K562 (cell line): ENCODE measurements around the gene NEK4. TPM values are rescaled to one million over a fixed set of nuclear protein-coding genes. Genes with fewer than 3 reads are reported as not detected.
A peak's percentile ranks its signal among the peaks of the same experiment; 100 is the strongest.

ENCODE experiments used
- ATAC-seq: fragments of 200-7000 bp; cut with Tn5 transposase; 3 replicates; pipeline ENCODE4 v1.9.1; 2020; ENCODE audit warnings: moderate library complexity
- BruUV-seq: library from RNA; stranded (reverse); fragments of 400-500 nt; replicated peaks from 2 replicates; lab custom pipeline; 2021; lab: Mats Ljungman, UMichigan
- CTCF ChIA-PET: fragments of 300-600 bp; formaldehyde crosslinking; extraction: SDS; loops from one replicate; lab custom pipeline; 2021; ENCODE audit warnings: low intra/inter-chr PET ratio; lab: Yijun Ruan, JAX
- POLR2A ChIA-PET: fragments of 300-600, 350-650 bp; sonication (Branson Sonifier 250); formaldehyde crosslinking; extraction: SDS; loops from one replicate; lab custom pipeline; 2021; ENCODE audit warnings: antibody characterized with exemption, inconsistent platforms; lab: Yijun Ruan, JAX
- DNase-seq, 4 experiments: peaks; one replicate each; pipeline versions ENCODE4 v3.0.0 to v3.0.0-alpha.2; 2011 to 2018; ENCODE audit warnings: low spot score in 3 of 4, mixed read lengths in 3 of 4; ENCODE audit errors: extremely low read depth in 1 of 4
- FAIRE-seq: peaks from 2 replicates; lab custom pipeline; 2011; peaks lifted over from hg19 to GRCh38; lab: Jason Lieb, UNC
- H2AFZ ChIP-seq: 2 replicates; pipeline ENCODE4 v1.6.0; 2011; ENCODE audit warnings: low read depth, low read length, control low read depth, inconsistent platforms
- H3K27ac ChIP-seq: fragments of 200-600 bp; 3 replicates; pipeline ENCODE4 v1.8.0; 2011; ENCODE audit warnings: low read depth, mild to moderate bottlenecking, control low read depth, inconsistent platforms, low read length, moderate library complexity, mixed read lengths; ENCODE audit errors: extremely low read depth
- H3K27me3 ChIP-seq, 2 experiments: fragments of 300-600 bp in 1 of 2; 2 replicates in 1 of 2; 3 replicates in 1 of 2; pipeline versions ENCODE4 v1.6.0 to v1.8.0; 2011; ENCODE audit warnings: inconsistent platforms in 2 of 2, low read length in 2 of 2, mild to moderate bottlenecking in 1 of 2, mixed read lengths in 1 of 2, moderate library complexity in 1 of 2; ENCODE audit not compliant: control insufficient read depth in 2 of 2, insufficient read depth in 2 of 2
- H3K36me3 ChIP-seq: fragments of 300-600 bp; 3 replicates; pipeline ENCODE4 v1.8.0; 2011; ENCODE audit warnings: mild to moderate bottlenecking, low read length, inconsistent platforms; ENCODE audit not compliant: control insufficient read depth, insufficient read depth
- H3K4me1 ChIP-seq, 2 experiments: fragments of 200-600 bp in 1 of 2; replicated peaks in 1 of 2; 2 replicates in 1 of 2; 3 replicates in 1 of 2; pipeline versions ENCODE4 v1.5.1 to v1.8.0; 2011; ENCODE audit warnings: inconsistent platforms in 2 of 2, low read length in 2 of 2, mild to moderate bottlenecking in 1 of 2, mixed read lengths in 1 of 2, moderate library complexity in 1 of 2; ENCODE audit not compliant: control insufficient read depth in 2 of 2, insufficient read depth in 2 of 2
- H3K4me2 ChIP-seq: 2 replicates; pipeline ENCODE4 v1.6.1; 2011; ENCODE audit warnings: low read length, control low read depth, inconsistent platforms, mixed read lengths; ENCODE audit not compliant: insufficient read depth
- H3K4me3 ChIP-seq: fragments of 200-600 bp; sonication (generic), shearing (Covaris generic); 2 replicates; pipeline ENCODE4 v1.5.1; 2016; ENCODE audit warnings: control low read depth, inconsistent platforms
- H3K79me2 ChIP-seq: fragments of 200-600 bp; 3 replicates; pipeline ENCODE4 v1.8.0; 2011; ENCODE audit warnings: low read length, inconsistent platforms; ENCODE audit not compliant: control insufficient read depth, insufficient read depth
- H3K9ac ChIP-seq, 2 experiments: 2 replicates each; pipeline versions ENCODE4 v1.6.0 to v1.6.1; 2011; ENCODE audit warnings: low read depth in 2 of 2, low read length in 2 of 2, control low read depth in 1 of 2, inconsistent platforms in 1 of 2, mild to moderate bottlenecking in 1 of 2, mixed read lengths in 1 of 2; ENCODE audit not compliant: insufficient read depth in 1 of 2
- H3K9me1 ChIP-seq: one replicate; pipeline ENCODE4 v1.6.0; 2011; ENCODE audit warnings: inconsistent platforms, mild to moderate bottlenecking, low read length, moderate library complexity; ENCODE audit not compliant: control insufficient read depth, insufficient read depth
- H3K9me3 ChIP-seq: replicated peaks from 2 replicates; pipeline ENCODE4 v1.5.1; 2011; ENCODE audit warnings: low read depth, low read length, inconsistent platforms; ENCODE audit not compliant: control insufficient read depth, insufficient read depth
- H4K20me1 ChIP-seq: replicated peaks from 2 replicates; pipeline ENCODE4 v1.6.1; 2011; ENCODE audit warnings: low read length, inconsistent platforms, mixed read lengths; ENCODE audit not compliant: control insufficient read depth, insufficient read depth
- CBFA2T2 ChIP-seq: fragments of 450-650 bp; conservative IDR thresholded peaks from 2 replicates; pipeline ENCODE4 v1.6.1; 2017; ENCODE audit warnings: mild to moderate bottlenecking
- CHD1 ChIP-seq: fragments of 200-600 bp; sonication (generic); IDR thresholded peaks from one replicate; pipeline ENCODE4 v1.6.1; 2012; ENCODE audit warnings: mild to moderate bottlenecking, moderate library complexity, low read length, inconsistent platforms
- CREM ChIP-seq: IDR thresholded peaks from 2 replicates; pipeline ENCODE4 v1.6.1; 2014; ENCODE audit warnings: antibody characterized with exemption, low read depth
- JUNB ChIP-seq: fragments of 450-650 bp; formaldehyde crosslinking; conservative IDR thresholded peaks from 2 replicates; pipeline ENCODE4 v1.4.0; 2020; ENCODE audit warnings: mild to moderate bottlenecking
- NCOR1 ChIP-seq: fragments of 450-650 bp; IDR thresholded peaks from 2 replicates; pipeline ENCODE4 v1.6.1; 2016; ENCODE audit warnings: mild to moderate bottlenecking, moderate library complexity
- NFIC ChIP-seq: fragments of 450-650 bp; IDR thresholded peaks from 2 replicates; pipeline ENCODE4 v1.6.1; 2017; ENCODE audit warnings: mild to moderate bottlenecking, inconsistent platforms
- PML ChIP-seq: IDR thresholded peaks from 2 replicates; pipeline ENCODE4 v1.6.1; 2012; ENCODE audit warnings: low read length, inconsistent platforms
- SIX5 ChIP-seq, 2 experiments: IDR thresholded peaks; 2 replicates each; pipeline ENCODE4 v1.6.1; 2011; ENCODE audit warnings: low read length in 2 of 2, borderline replicate concordance in 1 of 2, low read depth in 1 of 2, mild to moderate bottlenecking in 1 of 2, moderate library complexity in 1 of 2; ENCODE audit not compliant: insufficient read depth in 1 of 2
- SMAD2 ChIP-seq: fragments of 150-350 bp; IDR thresholded peaks from 2 replicates; pipeline ENCODE4 v1.6.1; 2014; ENCODE audit warnings: low read depth, mild to moderate bottlenecking, low read length
- SMARCA4 ChIP-seq: fragments of 450-650 bp; IDR thresholded peaks from 2 replicates; pipeline ENCODE4 v1.6.1; 2016
- TCF7 ChIP-seq: sonication (generic); IDR thresholded peaks from 2 replicates; pipeline ENCODE4 v1.6.1; 2016; ENCODE audit warnings: antibody characterized with exemption, borderline replicate concordance
- XRCC5 ChIP-seq: fragments of 200-400 bp; formaldehyde crosslinking; IDR thresholded peaks from 2 replicates; pipeline ENCODE4 v1.6.1; 2017; ENCODE audit warnings: low read depth, mild to moderate bottlenecking, low read length
- ZKSCAN1 ChIP-seq: fragments of 150-350 bp; IDR thresholded peaks from 2 replicates; pipeline ENCODE4 v1.6.1; 2016; ENCODE audit warnings: low read depth, low read length
- ZNF589 ChIP-seq: fragments of 200-800 bp; sonication (Bioruptor generic); IDR thresholded peaks from 2 replicates; pipeline ENCODE4 v1.6.1; 2016; ENCODE audit warnings: low read depth, missing genetic modification characterization, missing compliant biosample characterization
- WGBS: fragments of 100-300 bp; shearing (Covaris generic); methylation state at CpG from one replicate; pipeline ENCODE4 v1.1.6; 2016; ENCODE audit warnings: low coverage, mixed read lengths; ENCODE audit not compliant: insufficient coverage; ENCODE audit errors: missing lambda C conversion rate; 5-methylcytosine and 5-hydroxymethylcytosine counted together
- in situ Hi-C: fragments of 300-500 bp; cut with MboI; formaldehyde crosslinking; loops from 4 replicates; pipeline ENCODE4 v1.15.0; 2018; ENCODE audit warnings: inconsistent platforms, mixed read lengths
- intact Hi-C: fragments of 100-400 bp; cut with micrococcal nuclease; formaldehyde crosslinking; loops from 2 replicates; pipeline ENCODE4 v1.14.2; 2022
- polyA plus RNA-seq, 8 experiments: library from polyadenylated mRNA; depleted of rRNA in 4 of 8; stranded (reverse) in 5 of 8; unstranded in 3 of 8; fragments of >200 nt; fragmentation: Nextera tagmentation in 2 of 8; fragmentation: Illumina TruSeq in 1 of 8; extraction: Ambion mirVana in 2 of 8; extraction: Trizol in 1 of 8; gene quantifications; 2 replicates each; pipeline versions ENCODE4 v1.2.1 to v1.2.3, GENCODE V29; 2011 to 2014; ENCODE audit warnings: inconsistent platforms in 1 of 8, missing spikeins in 1 of 8
- total RNA-seq, 7 experiments: library from RNA; depleted of rRNA in 6 of 7; stranded (reverse); fragments of >200 nt in 6 of 7; fragmentation: Illumina TruSeq in 2 of 7; extraction: Trizol in 2 of 7; gene quantifications; 2 replicates each; pipeline versions ENCODE4 v1.2.1 to v1.2.3, GENCODE V29; 2011 to 2021; ENCODE audit warnings: low replicate concordance in 1 of 7
- TF ChIP-seq, protein P1 (sequence below): sonication (generic); formaldehyde crosslinking; IDR thresholded peaks from 2 replicates; pipeline ENCODE4 v1.8.1; 2023; ENCODE audit warnings: mild to moderate bottlenecking, missing genetic modification reagents

The NEK4 gene
- total and polyA plus RNA-seq, 9 of the 15 experiments (the other 6 are each of a cell fraction or from before 2014, with no cell fraction given): 5.8 to 23.1 (median 16.6) TPM

DNA sequence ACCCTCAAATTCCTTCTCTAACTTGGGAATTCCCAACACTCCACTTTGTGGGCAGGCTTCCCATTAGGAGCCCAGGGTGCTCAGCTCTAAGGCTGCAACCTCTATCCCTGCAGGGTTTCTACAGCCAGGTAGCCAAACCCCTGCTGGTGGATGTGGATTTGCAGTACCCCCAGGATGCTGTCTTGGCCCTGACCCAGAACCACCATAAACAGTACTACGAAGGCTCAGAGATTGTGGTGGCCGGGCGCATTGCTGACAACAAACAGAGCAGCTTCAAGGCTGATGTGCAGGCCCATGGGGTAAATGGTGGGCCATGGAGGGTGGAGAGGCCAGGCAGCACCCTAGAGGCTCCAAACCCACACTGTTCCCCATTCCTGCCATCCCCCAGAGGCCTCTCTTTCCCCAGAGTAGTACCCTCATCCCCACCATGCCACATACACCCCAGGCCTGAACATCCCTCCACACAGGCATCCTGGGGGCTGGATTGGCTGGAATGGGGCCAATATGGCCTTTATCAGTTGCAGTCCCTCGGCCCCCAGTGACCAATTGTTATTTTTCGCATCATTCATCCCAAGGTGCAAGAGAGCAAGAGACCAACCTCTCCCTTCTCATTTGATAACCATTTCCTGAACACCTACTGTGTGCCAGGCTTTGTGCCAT, 14.3 kb upstream of the NEK4 start:
- Histone ChIP-seq H3K4me3 (no peak overlapping the region), H3K9me3 (no peaks in the 10 kb centered on the region), H2AFZ (no peak overlapping the region), H3K79me2 (no peaks in the 10 kb centered on the region), H3K27me3 (peaks cover 0 to 28% of the 10 kb centered on the region in 2 experiments; a peak in 2 of 5 replicates), H3K4me2 (no peak overlapping the region), H3K4me1 (peaks cover 0 to 3% of the 10 kb centered on the region in 2 experiments; a peak in 1 of 5 replicates), H3K9me1 (no peaks in the 10 kb centered on the region), H3K9ac (no peak overlapping the region), H3K36me3 (no peaks in the 10 kb centered on the region), H4K20me1 (no peaks in the 10 kb centered on the region), H3K27ac (no peak overlapping the region)
- WGBS: 7% methylated on average over 2 of the region's 5 CpGs
- no TSS peak for BruUV-seq
- ChIA-PET POLR2A (no interaction called here), CTCF (no interaction called here)
- in situ Hi-C loops: no loop called here
- DNase-seq: no peak
- TF ChIP-seq ZKSCAN1 (0 out of 2 replicates have a peak, but pooled peaks have one; percentile 46), CHD1 (no peak), NFIC (peak; percentile 19; the same call in 1 of the 2 replicates)
- no peak for FAIRE-seq
- no peak for ATAC-seq
- intact Hi-C loops: no loop called here

DNA sequence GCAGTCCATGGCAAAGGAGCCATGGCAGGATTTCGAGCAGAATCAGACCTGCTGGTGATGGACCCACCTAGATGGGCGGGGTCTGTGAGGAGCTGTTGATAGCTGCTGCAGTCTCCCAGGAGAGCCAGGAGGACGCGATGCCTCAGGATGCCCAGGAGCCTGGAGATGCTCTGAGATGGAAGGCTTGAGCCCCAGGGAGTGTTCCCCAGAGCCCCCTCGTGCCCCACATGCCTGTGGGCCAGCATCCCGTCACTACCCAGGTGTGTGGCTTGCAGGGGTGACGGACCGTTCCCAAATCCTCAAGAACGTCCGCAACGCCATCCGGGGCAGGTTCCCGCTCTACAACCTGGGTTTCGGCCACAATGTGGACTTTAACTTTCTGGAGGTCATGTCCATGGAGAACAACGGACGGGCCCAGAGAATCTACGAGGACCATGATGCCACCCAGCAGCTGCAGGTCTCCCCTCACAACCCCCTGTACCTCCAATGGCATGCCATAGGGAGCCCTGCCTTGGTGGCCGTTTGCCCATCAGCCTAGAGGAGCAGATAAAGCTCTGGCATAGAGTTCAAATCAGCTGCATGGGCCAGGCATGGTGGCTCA, 13.4 kb upstream of the NEK4 start:
- no peak overlapping the region for H3K9ac ChIP-seq
- no peak overlapping the region for H3K27ac ChIP-seq
- peaks cover 0 to 3% of the 10 kb centered on the region in 2 experiments; a peak in 1 of 5 replicates for H3K4me1 ChIP-seq
- intact Hi-C loops: no loop called here
- H2AFZ ChIP-seq: no peak overlapping the region
- in situ Hi-C loops: no loop called here
- no peak for FAIRE-seq
- TF ChIP-seq JUNB (CRISPR knock-in tag) (no peak), PML (no peak), SMAD2 (no peak), CBFA2T2 (no peak), ZNF589 (CRISPR knock-in tag) (no peak), NCOR1 (no peak), SMARCA4 (no peak), SIX5 (IDR thresholded peaks at IDR 0.05; ENCODE audit: borderline replicate concordance in 1 of 2, insufficient read depth in 1 of 2, low read depth in 1 of 2, low read length in 2 of 2) (no peak), XRCC5 (no peak), CREM (no peak), TCF7 (no peak)
- TF ChIP-seq, protein P1, sequence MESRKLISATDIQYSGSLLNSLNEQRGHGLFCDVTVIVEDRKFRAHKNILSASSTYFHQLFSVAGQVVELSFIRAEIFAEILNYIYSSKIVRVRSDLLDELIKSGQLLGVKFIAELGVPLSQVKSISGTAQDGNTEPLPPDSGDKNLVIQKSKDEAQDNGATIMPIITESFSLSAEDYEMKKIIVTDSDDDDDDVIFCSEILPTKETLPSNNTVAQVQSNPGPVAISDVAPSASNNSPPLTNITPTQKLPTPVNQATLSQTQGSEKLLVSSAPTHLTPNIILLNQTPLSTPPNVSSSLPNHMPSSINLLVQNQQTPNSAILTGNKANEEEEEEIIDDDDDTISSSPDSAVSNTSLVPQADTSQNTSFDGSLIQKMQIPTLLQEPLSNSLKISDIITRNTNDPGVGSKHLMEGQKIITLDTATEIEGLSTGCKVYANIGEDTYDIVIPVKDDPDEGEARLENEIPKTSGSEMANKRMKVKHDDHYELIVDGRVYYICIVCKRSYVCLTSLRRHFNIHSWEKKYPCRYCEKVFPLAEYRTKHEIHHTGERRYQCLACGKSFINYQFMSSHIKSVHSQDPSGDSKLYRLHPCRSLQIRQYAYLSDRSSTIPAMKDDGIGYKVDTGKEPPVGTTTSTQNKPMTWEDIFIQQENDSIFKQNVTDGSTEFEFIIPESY (CRISPR knock-in tag): no peak
- TF ChIP-seq, all 486 proteins: peak for 0
- POLR2A ChIA-PET: interaction anchor here (0.6 kb wide), 1 partner anchor 305 kb away, joined by 4 read pairs; no protein-coding TSS in a partner anchor
- WGBS: 22% methylated on average over 14 of the region's 18 CpGs
- DNase-seq: no peak
- H3K9me1 ChIP-seq: no peaks in the 10 kb centered on the region
- no peaks in the 10 kb centered on the region for H3K79me2 ChIP-seq
- CTCF ChIA-PET: no interaction called here
- no peaks in the 10 kb centered on the region for H3K9me3 ChIP-seq
- BruUV-seq: no TSS peak
- H4K20me1 ChIP-seq: no peaks in the 10 kb centered on the region
- ATAC-seq: no peak
- no peak overlapping the region for H3K4me2 ChIP-seq
- no peak overlapping the region for H3K4me3 ChIP-seq
- H3K36me3 ChIP-seq: no peaks in the 10 kb centered on the region
- peaks cover 0 to 28% of the 10 kb centered on the region in 2 experiments; a peak in 2 of 5 replicates for H3K27me3 ChIP-seq
